H1 (cell line): Measurements from ENCODE around the gene C1QA.

Experiments
- CHD2 ChIP-seq: IDR thresholded peaks from 2 replicates; pipeline ENCODE4 v1.6.1; 2012; ENCODE audit warnings: low read length, improper control_type of control experiment
- GABPA ChIP-seq: IDR thresholded peaks from 2 replicates; pipeline ENCODE4 v1.6.1; 2011; ENCODE audit warnings: mild to moderate bottlenecking, low read length, moderate library complexity, borderline replicate concordance; ENCODE audit not compliant: insufficient read depth
- JUND ChIP-seq: IDR thresholded peaks from 2 replicates; pipeline ENCODE4 v1.6.1; 2011; ENCODE audit warnings: mild to moderate bottlenecking, improper control_type of control experiment, low read length
- PHF8 ChIP-seq: fragments of 200-600 bp; sonication (generic); conservative IDR thresholded peaks from 2 replicates; pipeline ENCODE4 v1.7.1; 2012; ENCODE audit warnings: low read depth, mild to moderate bottlenecking, inconsistent platforms, low read length, moderate library complexity
- POLR2AphosphoS5 ChIP-seq: IDR thresholded peaks from 2 replicates; pipeline ENCODE4 v1.6.1; 2011; ENCODE audit warnings: low read depth, low read length
- SAP30 ChIP-seq: fragments of 300-600 bp; sonication (generic); IDR thresholded peaks from 2 replicates; pipeline ENCODE4 v1.7.1; 2012; ENCODE audit warnings: low read length, moderate library complexity, mild to moderate bottlenecking, inconsistent platforms; ENCODE audit not compliant: insufficient read depth, insufficient replicate concordance
- SRF ChIP-seq: IDR thresholded peaks from 2 replicates; pipeline ENCODE4 v1.6.1; 2011; ENCODE audit warnings: mild to moderate bottlenecking, low read depth, low read length, moderate library complexity
- TAF1 ChIP-seq: IDR thresholded peaks from 2 replicates; pipeline ENCODE4 v1.6.1; 2011; ENCODE audit warnings: mild to moderate bottlenecking, low read depth, low read length
- YY1 ChIP-seq: IDR thresholded peaks from 2 replicates; pipeline ENCODE4 v1.6.1; 2011; ENCODE audit warnings: low read depth, mild to moderate bottlenecking, low read length
- TF ChIP-seq, protein P1 (sequence below), 3 experiments: IDR thresholded peaks; 1 replicate in 2 of 3; 2 replicates in 1 of 3; pipeline versions ENCODE4 v1.5.1 to v1.6.1; 2011; ENCODE audit warnings: low read length in 3 of 3, mild to moderate bottlenecking in 3 of 3, inconsistent platforms in 2 of 3, low read depth in 1 of 3, moderate library complexity in 1 of 3; ENCODE audit not compliant: insufficient read depth in 1 of 3; ENCODE audit errors: control extremely low read depth in 1 of 3
- TF ChIP-seq, protein P2 (sequence below): IDR thresholded peaks from 2 replicates; pipeline ENCODE4 v1.6.1; 2012; ENCODE audit warnings: inconsistent platforms

DNA sequence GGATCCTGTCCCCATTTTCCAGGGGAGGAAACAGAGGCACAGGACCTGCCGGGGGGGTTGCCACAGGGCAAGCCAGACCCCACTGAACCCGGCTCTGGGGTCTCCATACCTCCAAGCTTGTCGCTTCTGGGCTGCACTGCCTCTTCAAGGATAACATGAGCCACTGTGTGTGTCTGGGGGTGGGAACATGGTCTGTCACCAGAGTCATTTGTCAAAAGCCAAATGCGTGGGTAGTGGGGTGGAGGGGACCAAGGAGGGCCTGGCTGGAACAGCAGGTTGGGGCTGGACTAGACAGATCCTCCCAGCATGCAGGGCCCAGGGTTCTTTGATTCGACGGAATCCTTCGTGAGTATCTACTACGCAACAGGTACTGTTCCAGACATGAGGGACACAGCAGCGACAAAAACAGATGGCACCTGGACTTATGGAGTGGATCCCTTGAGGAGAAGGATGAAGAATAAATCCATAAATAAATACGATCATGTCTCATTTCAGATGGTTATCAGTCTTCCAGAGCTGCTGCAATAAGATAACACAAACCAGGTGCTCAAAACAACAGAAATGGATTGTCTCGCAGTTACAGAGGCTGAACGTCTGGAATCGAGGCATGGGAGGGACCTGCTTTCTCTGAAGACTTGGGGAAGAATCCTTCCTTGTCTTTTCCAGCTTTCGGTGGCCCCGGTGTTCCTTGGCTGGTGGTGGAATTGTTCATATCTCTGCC, 45.3 kb downstream of the C1QA start:
- TF ChIP-seq, protein P1, sequence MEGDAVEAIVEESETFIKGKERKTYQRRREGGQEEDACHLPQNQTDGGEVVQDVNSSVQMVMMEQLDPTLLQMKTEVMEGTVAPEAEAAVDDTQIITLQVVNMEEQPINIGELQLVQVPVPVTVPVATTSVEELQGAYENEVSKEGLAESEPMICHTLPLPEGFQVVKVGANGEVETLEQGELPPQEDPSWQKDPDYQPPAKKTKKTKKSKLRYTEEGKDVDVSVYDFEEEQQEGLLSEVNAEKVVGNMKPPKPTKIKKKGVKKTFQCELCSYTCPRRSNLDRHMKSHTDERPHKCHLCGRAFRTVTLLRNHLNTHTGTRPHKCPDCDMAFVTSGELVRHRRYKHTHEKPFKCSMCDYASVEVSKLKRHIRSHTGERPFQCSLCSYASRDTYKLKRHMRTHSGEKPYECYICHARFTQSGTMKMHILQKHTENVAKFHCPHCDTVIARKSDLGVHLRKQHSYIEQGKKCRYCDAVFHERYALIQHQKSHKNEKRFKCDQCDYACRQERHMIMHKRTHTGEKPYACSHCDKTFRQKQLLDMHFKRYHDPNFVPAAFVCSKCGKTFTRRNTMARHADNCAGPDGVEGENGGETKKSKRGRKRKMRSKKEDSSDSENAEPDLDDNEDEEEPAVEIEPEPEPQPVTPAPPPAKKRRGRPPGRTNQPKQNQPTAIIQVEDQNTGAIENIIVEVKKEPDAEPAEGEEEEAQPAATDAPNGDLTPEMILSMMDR (IDR thresholded peaks at IDR 0.05; ENCODE audit: control extremely low read depth in 1 of 3, insufficient read depth in 1 of 3, low read depth in 1 of 3, low read length in 3 of 3) = no peak
- TF ChIP-seq TAF1 (no peak), GABPA (no peak), SRF (no peak), JUND (no peak), PHF8 (no peak), SAP30 (no peak), CHD2 (no peak), YY1 (no peak), POLR2AphosphoS5 (no peak)
- TF ChIP-seq, protein P2, sequence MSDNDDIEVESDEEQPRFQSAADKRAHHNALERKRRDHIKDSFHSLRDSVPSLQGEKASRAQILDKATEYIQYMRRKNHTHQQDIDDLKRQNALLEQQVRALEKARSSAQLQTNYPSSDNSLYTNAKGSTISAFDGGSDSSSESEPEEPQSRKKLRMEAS = no peak
